ENCODE measurements around the gene ABTB1. TPM values are rescaled to one million over a fixed set of nuclear protein-coding genes. Genes with fewer than 3 reads are reported as not detected.

ABTB1 gene
- total RNA-seq, 1 experiment from 2014 or later = 10.1 TPM

DNA sequence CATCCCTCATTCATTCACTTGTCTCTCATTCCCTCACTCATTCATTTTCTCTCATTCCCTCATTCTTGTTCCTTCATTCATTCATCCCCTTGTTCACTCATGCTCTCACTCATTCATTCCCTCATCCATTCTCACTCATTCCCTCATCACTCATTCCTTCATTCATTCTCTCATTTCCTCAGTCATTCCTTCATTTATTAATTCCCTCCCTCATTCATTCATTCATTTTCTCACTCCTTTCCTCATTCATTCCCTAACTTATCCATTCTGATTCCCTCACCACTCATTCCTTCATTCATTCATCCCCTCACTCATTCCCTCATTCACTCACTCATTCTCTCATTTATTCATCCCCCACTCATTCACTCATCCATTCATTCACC lies 13.8 kb downstream of the ABTB1 start:
- DNase-seq (ENCODE audit: low spot score) = no peak

DNA sequence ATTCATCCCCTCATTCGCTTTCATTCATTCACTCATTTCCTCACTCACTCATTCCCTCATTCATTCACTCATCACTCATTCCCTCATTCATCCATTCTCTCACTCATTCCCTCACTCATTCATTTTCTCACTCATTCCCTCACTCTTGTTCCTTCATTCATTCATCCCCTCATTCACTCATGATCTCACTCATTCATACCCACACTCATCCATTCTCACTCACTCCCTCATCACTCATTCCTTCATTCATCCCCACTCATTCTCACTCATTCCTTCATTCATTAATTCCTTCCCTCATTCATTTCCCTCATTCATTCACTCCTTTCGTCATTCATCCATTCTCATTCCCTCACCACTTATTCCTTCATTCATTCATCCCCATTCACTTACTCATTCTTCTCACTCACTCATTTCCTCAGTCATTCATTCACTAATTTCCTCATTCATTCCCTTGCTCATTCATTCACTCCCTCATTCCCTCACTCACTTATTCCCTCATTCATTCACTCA lies 14.5 kb downstream of the ABTB1 start:
- no peak for DNase-seq (ENCODE audit: low spot score)

GRCh38 chr3:127688022-127688415 lies 15.3 kb downstream of the ABTB1 start:
- DNase-seq (ENCODE audit: low spot score) = no peak

- DNase-seq (ENCODE audit: low spot score) = no peak
These were observed 15.9 kb downstream of the ABTB1 start for GRCh38 chr3:127688416-127689265.

DNA sequence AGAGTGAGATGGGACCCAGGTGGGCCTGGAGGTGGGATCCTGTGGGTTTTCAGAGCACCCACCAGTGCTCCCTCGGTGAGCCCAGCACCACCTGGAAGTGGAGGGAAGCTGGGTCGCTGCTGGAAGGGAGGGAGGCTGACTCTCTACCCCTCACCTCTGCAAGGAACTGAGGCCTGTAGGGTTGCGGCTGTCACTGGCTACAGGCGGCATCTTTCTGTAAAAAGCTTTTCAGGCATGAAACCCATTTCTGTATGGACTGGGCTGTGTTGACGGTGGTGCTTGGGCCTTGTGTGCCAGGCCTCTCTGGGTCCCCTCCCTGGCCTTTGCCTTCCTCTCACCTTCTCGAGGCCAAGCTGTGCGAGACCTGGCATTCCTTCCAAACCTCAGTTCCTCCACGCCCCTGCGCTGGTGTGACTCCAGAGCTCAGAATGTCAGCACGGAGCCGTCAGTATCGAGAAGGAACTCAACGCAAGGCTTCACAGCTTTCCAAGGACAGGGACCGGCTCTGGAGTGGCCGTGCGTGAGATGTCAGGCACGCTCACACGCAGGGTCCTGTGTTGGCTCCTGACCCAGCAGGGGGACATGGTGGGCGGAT lies 16.6 kb downstream of the ABTB1 start:
- no peak for DNase-seq (ENCODE audit: low spot score)

- DNase-seq (ENCODE audit: low spot score) = no peak
These were observed 17.4 kb downstream of the ABTB1 start for GRCh38 chr3:127690106-127690505.

DNA sequence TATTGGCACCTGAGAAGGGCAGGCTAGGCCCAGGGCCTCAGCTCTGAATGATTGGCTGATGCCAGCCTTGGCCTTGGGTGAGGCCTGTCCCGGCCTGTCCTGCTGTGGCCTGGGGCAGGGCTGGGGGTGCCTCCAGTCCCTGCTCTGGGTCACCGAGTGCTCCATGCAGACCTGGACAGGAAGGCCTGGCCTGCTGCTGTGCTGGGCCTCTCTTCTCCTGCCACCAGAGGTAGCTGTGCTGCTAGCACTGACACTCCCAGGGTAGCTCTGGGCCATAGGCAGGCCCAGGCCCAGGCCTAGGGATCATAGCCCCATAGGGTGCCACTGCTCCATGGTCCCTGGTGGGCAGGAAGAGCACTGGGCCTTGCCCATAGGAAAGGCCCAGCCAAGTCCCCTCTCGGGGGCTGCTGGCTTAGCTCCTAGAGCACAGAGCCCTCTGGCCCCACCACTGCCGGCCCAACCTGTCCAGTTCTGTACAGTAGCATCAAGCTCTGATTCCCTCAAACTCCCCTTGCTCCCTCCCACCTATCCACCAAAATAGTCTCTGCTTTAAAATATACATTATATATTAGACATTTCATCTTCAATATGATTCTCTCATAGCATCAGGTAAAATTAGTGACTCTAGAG lies 18.2 kb downstream of the ABTB1 start:
- peak; percentile 71 for DNase-seq (ENCODE audit: low spot score)

- no peak for DNase-seq (ENCODE audit: low spot score)
These were observed 18.7 kb downstream of the ABTB1 start for GRCh38 chr3:127691489-127691888.

DNA sequence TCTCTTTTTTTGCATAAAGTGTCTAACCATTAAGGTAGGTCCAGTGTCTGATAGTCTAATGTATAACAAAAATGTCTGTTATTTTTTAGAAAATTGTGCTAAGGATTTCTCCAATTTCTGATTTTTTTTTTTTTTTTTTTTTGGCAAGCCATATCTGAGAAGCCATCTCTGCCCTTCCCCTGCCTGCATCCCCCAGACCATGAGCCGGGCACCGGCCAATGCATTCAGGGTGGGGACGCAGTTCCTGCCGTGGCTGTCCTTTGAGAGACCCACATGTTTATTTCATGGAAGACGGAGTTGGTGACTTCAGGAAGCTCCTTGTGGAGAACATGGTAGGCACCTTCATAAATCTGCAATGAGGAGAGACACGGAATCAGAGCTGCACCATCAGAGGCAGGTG lies 19.2 kb downstream of the ABTB1 start:
- no peak for DNase-seq (ENCODE audit: low spot score)

- DNase-seq (ENCODE audit: low spot score) = no peak
These were observed 20.0 kb downstream of the ABTB1 start for GRCh38 chr3:127692501-127693335.

DNA sequence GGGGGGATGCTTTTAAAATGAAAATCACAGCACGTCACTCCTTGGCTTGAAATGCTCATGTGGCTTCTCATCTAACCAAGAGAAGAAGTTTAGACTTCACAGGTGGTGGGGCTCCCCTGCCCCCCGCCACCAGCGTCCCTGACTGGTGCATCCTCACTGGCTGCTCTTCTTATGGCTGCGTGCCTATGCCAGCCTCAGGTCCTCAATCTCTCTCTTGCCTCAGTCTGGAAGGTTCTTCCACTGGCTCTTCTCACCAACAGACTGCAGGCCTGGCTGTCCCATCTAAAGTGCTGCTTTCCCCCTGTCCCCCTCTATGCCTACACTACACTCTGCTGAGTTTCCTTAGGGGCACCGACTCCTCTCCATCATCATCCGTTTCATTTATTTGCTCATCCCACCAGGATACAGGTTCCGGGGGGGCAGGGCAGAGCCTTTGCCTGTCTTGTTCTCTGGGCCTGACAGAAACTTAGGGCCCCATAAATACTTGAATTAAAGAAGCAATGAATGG lies 20.6 kb downstream of the ABTB1 start:
- DNase-seq (ENCODE audit: low spot score) = no peak

DNA sequence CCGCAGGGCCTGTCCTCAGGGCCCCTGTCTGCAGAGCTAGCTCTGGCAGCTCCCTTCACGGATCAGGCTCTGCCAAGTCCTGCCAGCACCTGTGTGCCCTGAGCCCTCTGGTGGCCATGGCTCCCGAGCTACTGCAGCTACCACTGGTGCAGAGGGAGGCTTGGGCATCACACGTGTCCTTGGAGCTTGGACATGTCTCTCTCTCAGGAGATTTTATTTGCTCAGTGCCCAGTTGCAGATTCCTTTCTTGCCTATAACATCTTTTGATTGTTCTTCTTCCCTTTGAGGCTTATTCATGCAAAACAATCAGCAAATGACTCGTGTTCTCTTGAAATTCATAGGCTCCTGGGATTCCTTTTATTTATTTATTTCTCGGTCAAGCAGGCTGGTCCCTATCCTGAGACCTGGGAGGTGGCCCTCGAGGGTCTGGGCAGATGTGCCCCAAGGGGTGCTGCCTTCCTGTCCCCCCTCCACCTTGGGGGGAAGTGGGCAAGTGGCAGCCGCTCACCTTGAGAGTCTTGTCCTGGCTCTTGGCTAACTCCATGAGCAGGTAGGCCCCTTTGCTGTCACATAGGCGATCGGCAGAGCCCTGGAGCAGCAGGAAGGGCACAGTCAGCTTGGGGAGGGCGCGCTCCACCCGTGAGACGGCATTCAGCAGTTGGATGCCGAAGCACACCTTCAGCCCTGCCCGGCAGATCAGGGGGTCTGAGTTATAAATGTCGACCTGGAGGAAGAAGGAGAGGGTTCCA lies 21.9 kb downstream of the ABTB1 start:
- DNase-seq (ENCODE audit: low spot score) = peak; percentile 88

DNA sequence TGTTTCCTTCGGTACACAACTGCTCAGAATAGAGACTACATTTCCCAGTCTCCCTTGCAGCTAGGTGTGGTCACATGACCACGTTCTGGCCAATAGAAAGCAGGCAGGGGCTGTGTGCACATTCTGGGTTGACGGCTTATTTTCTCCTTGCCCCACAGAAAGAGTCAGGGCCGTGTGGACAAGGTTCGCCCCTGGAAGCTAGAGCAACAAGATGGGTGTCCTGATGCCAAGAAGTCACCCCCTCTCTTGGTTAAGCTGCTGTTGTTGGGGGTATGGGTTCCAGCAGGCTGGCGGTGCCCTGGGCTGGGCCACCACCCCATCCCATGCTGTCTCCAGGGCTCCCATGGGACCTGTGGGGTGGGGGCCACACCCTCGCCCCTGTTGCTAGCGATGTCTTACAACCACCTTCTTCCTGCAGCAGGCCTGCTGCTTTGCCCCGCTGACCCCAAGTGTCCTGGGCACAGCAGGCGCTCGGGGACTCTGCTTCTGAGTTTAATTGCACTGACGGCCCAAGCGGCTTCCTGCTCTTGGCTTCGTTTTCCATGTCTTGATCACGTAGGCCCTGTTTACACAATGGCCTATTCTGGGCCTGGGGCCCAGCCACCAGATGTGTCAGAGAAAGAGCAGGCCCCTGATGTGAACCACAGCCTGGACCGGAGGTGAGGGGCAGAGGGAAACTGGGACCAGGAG lies 24.9 kb downstream of the ABTB1 start:
- DNase-seq (ENCODE audit: low spot score) = peak; percentile 67

DNA sequence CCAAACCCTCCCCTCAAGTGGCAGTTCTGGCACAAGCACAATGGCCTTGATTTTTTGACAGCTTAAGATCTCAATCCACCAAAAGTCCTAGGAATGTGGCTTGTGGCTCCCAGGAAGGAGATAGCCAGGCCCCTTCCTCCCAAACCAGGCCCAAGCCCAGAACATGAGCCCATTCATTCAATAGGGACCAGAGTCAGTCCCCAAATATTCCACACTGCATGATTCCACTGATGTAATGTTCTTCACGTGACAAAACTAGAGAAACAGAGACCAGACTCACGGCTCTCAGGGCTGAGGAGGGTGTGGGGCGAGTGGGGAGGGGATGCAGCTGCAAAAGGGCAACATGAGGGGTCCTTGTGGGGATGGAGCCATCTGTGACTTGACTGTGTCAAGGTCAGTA lies 25.5 kb downstream of the ABTB1 start:
- no peak for DNase-seq (ENCODE audit: low spot score)

DNA sequence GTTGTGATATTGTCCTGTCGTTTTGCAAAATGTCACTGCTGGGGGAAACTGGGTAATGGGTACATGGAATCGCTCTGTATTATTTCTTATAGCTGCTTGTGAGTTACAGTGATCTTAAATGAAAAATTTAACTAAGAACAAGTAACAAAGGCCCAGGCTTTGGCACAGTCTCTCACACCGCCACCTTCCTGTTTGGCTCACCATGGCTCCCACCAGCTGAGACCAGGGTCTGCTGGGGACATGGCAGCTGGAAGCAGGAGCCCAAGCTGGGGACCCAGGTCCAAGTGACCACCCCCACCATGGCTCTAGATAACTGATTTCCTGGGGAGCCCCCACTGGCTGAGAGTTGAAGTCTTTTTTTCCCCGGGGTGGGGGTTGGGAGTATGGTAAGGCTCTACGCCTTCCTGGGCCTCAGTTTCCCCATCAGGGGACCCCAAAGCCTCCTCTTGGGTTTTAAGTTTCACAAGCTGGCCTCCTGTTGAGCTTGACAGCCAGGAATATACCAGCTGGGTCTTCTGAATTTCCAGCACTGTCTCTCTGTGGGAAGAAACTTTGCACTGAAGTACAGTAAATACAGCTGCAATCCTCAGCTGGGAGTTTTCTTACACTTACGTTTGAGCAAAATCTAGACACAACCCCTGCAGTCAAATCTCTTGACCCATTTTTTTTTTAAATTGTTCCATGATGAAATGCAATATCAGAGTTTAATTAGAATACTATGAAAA lies 26.1 kb downstream of the ABTB1 start:
- DNase-seq (ENCODE audit: low spot score) = no peak

- DNase-seq (ENCODE audit: low spot score) = no peak
These were observed 26.9 kb downstream of the ABTB1 start for GRCh38 chr3:127699416-127700300.

DNA sequence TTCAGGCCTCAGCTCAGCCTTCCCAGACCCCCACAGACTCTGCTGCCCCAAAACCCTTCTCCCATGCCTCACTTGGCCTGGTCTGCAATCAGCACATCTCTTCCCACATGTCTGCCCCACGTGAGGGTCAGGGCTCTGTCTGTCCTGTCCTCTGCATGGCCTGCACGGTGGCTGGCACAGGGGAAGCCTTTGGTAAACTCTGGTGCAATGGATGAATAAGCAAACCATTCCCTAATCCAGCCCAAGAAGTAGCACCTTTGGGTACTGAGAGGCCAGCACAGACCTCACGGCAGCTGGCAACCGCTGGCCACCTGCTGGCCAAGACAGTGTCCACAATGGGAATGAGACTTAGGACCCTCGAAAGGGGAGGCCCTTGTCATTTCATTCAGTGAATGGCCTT lies 27.7 kb downstream of the ABTB1 start:
- DNase-seq (ENCODE audit: low spot score) = no peak

GRCh38 chr3:127701280-127701911 lies 28.6 kb downstream of the ABTB1 start:
- DNase-seq (ENCODE audit: low spot score) = no peak

All from HT-29 (cell line).